Astrocyte (in vitro differentiated cells and primary cell): ENCODE measurements around the gene CFDP1.

Experiments
- EZH2 ChIP-seq: IDR thresholded peaks from 2 replicates; pipeline ENCODE4 v1.6.1; 2012; ENCODE audit warnings: mild to moderate bottlenecking, low read length, inconsistent platforms; ENCODE audit not compliant: insufficient read depth
- TF ChIP-seq, protein P1 (sequence below): IDR thresholded peaks from 2 replicates; pipeline ENCODE4 v1.5.1; 2011; ENCODE audit warnings: low read depth, mild to moderate bottlenecking, inconsistent platforms, low read length, moderate library complexity; ENCODE audit not compliant: insufficient read depth

- TF ChIP-seq, protein P1, sequence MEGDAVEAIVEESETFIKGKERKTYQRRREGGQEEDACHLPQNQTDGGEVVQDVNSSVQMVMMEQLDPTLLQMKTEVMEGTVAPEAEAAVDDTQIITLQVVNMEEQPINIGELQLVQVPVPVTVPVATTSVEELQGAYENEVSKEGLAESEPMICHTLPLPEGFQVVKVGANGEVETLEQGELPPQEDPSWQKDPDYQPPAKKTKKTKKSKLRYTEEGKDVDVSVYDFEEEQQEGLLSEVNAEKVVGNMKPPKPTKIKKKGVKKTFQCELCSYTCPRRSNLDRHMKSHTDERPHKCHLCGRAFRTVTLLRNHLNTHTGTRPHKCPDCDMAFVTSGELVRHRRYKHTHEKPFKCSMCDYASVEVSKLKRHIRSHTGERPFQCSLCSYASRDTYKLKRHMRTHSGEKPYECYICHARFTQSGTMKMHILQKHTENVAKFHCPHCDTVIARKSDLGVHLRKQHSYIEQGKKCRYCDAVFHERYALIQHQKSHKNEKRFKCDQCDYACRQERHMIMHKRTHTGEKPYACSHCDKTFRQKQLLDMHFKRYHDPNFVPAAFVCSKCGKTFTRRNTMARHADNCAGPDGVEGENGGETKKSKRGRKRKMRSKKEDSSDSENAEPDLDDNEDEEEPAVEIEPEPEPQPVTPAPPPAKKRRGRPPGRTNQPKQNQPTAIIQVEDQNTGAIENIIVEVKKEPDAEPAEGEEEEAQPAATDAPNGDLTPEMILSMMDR: no peak
- TF ChIP-seq EZH2: no peak
Observed at GRCh38 chr16:75266738-75267630, 166.3 kb downstream of the CFDP1 start.
